Ovary (tissue), 9 donors: ENCODE results near the gene EIF4E3. TPM values are rescaled to one million over a fixed set of nuclear protein-coding genes. Genes with fewer than 3 reads are reported as not detected.

ENCODE experiments used
- DNase-seq, 5 donors: peaks; one replicate each; pipeline ENCODE4 v3.0.0-alpha.2; 2019 to 2020
- H3K27ac ChIP-seq, 2 donors: fragments of 200-600 bp; one replicate each; pipeline versions ENCODE4 v1.5.1 to v1.8.0; 2019 to 2022
- H3K27me3 ChIP-seq: fragments of 200-600 bp; one replicate; pipeline ENCODE4 v1.8.0; 2022
- H3K36me3 ChIP-seq: fragments of 200-600 bp; sonication (generic); one replicate; pipeline ENCODE4 v1.5.1; 2019
- H3K4me1 ChIP-seq: one replicate; pipeline ENCODE4 v1.8.1; 2013; ENCODE audit warnings: mild to moderate bottlenecking, moderate library complexity; ENCODE audit not compliant: insufficient read depth
- H3K4me3 ChIP-seq: fragments of 200-600 bp; sonication (generic); one replicate; pipeline ENCODE4 v1.5.1; 2017
- H3K9me3 ChIP-seq, 2 donors: fragments of 200-600 bp in 1 of 2; sonication (generic) in 1 of 2; one replicate each; pipeline versions ENCODE4 v1.5.1 to v1.8.1; 2013 to 2019; ENCODE audit warnings: mild to moderate bottlenecking in 1 of 2, moderate library complexity in 1 of 2
- CTCF ChIP-seq, 3 donors: fragments of 450-650 bp in 2 of 3; fragments of 200-600 bp in 1 of 3; IDR thresholded peaks; one replicate each; pipeline versions ENCODE4 v1.5.1 to v1.8.0; 2016 to 2022; ENCODE audit warnings: antibody characterized with exemption in 3 of 3, mild to moderate bottlenecking in 1 of 3
- EP300 ChIP-seq: sonication (generic); formaldehyde crosslinking; IDR thresholded peaks from one replicate; pipeline ENCODE4 v1.6.1; 2017; ENCODE audit warnings: antibody characterized with exemption
- POLR2A ChIP-seq: fragments of 450-650 bp; IDR thresholded peaks from one replicate; pipeline ENCODE4 v1.6.1; 2017; ENCODE audit warnings: antibody characterized with exemption, mild to moderate bottlenecking, moderate library complexity
- WGBS, 3 donors: extraction: QIAGEN DNeasy Blood & Tissue Kit in 1 of 3; methylation state at CpG; one replicate each; pipeline versions ENCODE4 v1.1.5 to v1.1.7; 2013 to 2017; 5-methylcytosine and 5-hydroxymethylcytosine counted together
- intact Hi-C, 4 donors: fragments of 100-400 bp; cut with DNase I; formaldehyde crosslinking; loops; one replicate each; pipeline versions ENCODE4 v1.11.0 to v1.15.1; 2022 to 2023
- polyA plus RNA-seq, 2 donors: library from polyadenylated mRNA; stranded (reverse); fragments of 200-250 nt in 1 of 2; fragments of 350-450 nt in 1 of 2; fragmentation: Illumina TruSeq in 1 of 2; extraction: RNeasy Lipid Tissue Mini Kit (QIAGEN cat#74804) in 1 of 2; gene quantifications; one replicate each; pipeline ENCODE4 v1.2.3, GENCODE V29; 2013 to 2014
- total RNA-seq, 7 donors: library from RNA; depleted of rRNA in 2 of 7; stranded (reverse); fragments of >200 nt in 2 of 7; fragmentation: NEBNext Ultra II Directional in 3 of 7; extraction: Animal tissue kit (Norgen Biotek cat#: 25700) in 3 of 7; gene quantifications; one replicate each; pipeline versions ENCODE4 v1.1.0 to v1.2.4, GENCODE V29; 2016 to 2023
- donor health status: DM: no; HTN: no; CAD: no; lungs with moderate emphysema.
- donor health status: DM: no; HTN: no; CAD: no.
- donor health status: Bipolar disorder and iron deficiency.
- donor health status: DM: yes; HTN: yes; CAD: no.
- donor health status: DM: no; HTN: no; CAD: no.
- donor health status: DM: yes; HTN: yes; CAD: no.

EIF4E3 gene
- total and polyA plus RNA-seq, 9 donors: 13.0 to 51.7 (median 38.2) TPM

GRCh38 chr3:71708476-71709105, 16.6 kb downstream of the EIF4E3 start:
- no peak for DNase-seq
- intact Hi-C loops: no loop called here
- WGBS, 3 donors: 82 to 83% (median 83%) methylated on average over 7 of the region's 7 CpGs
- H3K36me3 ChIP-seq: no peaks in the 10 kb centered on the region
- no peak overlapping the region for H3K27ac ChIP-seq
- no peaks in the 10 kb centered on the region for H3K4me1 ChIP-seq
- TF ChIP-seq POLR2A: no peak
- TF ChIP-seq EP300: no peak
- TF ChIP-seq CTCF (IDR thresholded peaks at IDR 0.05): no peak
- no peaks in the 10 kb centered on the region for H3K27me3 ChIP-seq
- no peaks in the 10 kb centered on the region for H3K9me3 ChIP-seq
- H3K4me3 ChIP-seq: no peak overlapping the region

- H3K27ac ChIP-seq: no peak overlapping the region
- no peak for DNase-seq
- 84 to 92% (median 89%) methylated on average over 5 of the region's 5 CpGs for WGBS, 3 donors
- H3K36me3 ChIP-seq: no peaks in the 10 kb centered on the region
- intact Hi-C loops: no loop called here
- no peak overlapping the region for H3K4me3 ChIP-seq
- no peak for TF ChIP-seq EP300
- TF ChIP-seq CTCF (IDR thresholded peaks at IDR 0.05): no peak
- no peak for TF ChIP-seq POLR2A
- H3K27me3 ChIP-seq: no peaks in the 10 kb centered on the region
- H3K4me1 ChIP-seq: peaks cover 4% of the 10 kb centered on the region
- H3K9me3 ChIP-seq: no peaks in the 10 kb centered on the region
These were observed 17.6 kb downstream of the EIF4E3 start for GRCh38 chr3:71707595-71707994.

- Histone ChIP-seq H3K36me3 (no peaks in the 10 kb centered on the region), H3K4me3 (no peak overlapping the region), H3K4me1 (peaks cover 4% of the 10 kb centered on the region), H3K27ac (no peak overlapping the region), H3K27me3 (no peaks in the 10 kb centered on the region), H3K9me3 (no peaks in the 10 kb centered on the region)
- TF ChIP-seq POLR2A (no peak), EP300 (no peak), CTCF (IDR thresholded peaks at IDR 0.05) (no peak)
- intact Hi-C loops: no loop called here
- DNase-seq: no peak
- 89 to 91% (median 91%) methylated on average over 5 of the region's 5 CpGs for WGBS, 3 donors
These were observed 19.5 kb downstream of the EIF4E3 start for GRCh38 chr3:71705681-71706080.

GRCh38 chr3:71704915-71705314, 20.3 kb downstream of the EIF4E3 start:
- DNase-seq: no peak
- Histone ChIP-seq H3K4me1 (peaks cover 4% of the 10 kb centered on the region), H3K4me3 (no peak overlapping the region), H3K36me3 (no peaks in the 10 kb centered on the region), H3K27me3 (no peaks in the 10 kb centered on the region), H3K27ac (no peak overlapping the region), H3K9me3 (no peaks in the 10 kb centered on the region)
- TF ChIP-seq POLR2A: no peak
- no peak for TF ChIP-seq CTCF (IDR thresholded peaks at IDR 0.05)
- no peak for TF ChIP-seq EP300
- intact Hi-C loops: no loop called here
